HG02981 (cell line): ENCODE results near the gene P4HTM.

Source experiments
- ATAC-seq: cut with Tn5 transposase; IDR thresholded peaks from one replicate; pipeline ENCODE4 v1.9.1; 2021; ENCODE audit warnings: mild to moderate bottlenecking, moderate library complexity; ENCODE audit not compliant: unreplicated experiment

The P4HTM gene

DNA sequence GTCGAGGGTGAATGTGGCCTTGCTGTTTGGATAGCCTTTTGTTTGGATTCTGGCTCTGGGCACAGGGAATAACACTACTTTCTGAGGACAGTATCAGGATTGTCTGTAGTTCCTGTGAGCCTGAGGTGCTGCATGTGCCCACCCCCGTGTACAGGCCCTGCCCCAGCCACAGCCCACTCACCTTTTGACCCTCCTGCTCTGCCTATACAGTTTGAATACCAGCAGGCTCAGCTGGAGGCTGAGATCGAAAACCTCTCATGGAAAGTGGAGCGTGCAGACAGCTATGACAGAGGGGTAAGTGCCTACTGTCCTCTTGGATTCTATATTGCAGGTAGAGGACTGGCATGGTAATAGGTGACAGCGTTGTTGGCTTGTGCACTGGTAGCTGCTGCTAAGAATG is 7.4 kb upstream of the P4HTM start:
- no peak for ATAC-seq

DNA sequence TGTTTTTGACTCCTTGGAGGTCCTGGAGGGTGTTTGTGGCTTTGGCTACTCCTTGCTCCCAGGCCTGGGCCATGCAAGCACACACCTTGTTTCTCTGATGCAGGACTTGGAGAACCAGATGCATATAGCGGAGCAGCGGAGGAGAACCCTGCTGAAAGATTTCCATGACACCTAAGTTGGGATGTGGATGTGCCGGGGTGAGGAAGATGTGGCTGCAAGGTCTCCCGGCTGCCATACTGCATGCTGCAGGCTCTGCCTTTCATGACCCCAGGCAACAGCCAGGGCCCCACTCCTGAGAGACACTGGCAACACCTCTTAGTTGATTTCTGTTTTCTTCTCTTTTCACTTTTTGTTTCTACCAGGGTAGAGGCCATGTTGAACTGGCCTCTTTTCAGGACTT is 6.9 kb upstream of the P4HTM start:
- no peak for ATAC-seq

DNA sequence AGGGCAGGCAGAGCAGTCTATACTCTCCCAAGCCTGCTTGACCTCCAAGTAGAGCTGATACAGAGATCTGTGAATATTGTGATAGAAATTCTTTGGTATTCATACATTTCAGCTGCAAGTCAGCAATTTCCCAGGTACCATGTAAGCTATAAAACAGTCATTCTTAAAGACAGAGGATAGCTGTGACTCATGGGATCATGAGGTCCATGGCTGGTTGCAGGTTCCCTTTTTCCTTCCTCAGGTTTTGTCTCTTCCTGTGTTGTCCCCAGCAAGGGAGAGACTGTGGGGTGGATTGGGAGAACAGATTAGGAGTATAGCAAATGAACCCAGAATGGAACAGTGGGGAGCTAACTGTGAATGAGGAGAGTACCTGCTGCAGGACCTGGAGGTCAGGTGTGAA is 5.4 kb upstream of the P4HTM start:
- ATAC-seq, result no peak

DNA sequence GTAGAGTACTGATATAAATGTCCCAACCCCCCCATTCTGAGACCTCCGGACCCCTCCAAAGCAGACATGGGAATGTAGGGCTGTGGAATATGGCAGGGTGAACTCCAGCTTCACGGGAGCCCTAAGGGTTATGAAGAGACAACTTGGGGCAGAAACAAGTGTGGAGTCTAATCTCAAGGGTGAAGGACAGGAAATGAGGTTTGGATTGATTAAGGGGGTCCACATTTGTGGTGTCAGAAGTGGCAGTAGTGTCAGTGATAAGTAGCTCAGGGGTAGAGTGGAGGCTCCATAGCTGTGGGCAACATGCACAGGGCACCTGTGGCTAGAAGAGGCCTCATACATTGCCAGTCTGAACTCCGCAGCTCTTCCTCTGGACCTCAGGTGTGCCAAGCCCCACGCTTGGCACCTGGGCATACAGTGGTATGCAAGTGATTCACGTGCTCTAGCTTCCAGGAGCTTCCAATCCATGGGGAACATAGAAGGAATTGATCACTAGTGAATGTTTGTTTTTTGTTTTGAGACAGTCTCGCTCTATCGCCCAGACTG is 4.1 kb upstream of the P4HTM start:
- no peak for ATAC-seq

DNA sequence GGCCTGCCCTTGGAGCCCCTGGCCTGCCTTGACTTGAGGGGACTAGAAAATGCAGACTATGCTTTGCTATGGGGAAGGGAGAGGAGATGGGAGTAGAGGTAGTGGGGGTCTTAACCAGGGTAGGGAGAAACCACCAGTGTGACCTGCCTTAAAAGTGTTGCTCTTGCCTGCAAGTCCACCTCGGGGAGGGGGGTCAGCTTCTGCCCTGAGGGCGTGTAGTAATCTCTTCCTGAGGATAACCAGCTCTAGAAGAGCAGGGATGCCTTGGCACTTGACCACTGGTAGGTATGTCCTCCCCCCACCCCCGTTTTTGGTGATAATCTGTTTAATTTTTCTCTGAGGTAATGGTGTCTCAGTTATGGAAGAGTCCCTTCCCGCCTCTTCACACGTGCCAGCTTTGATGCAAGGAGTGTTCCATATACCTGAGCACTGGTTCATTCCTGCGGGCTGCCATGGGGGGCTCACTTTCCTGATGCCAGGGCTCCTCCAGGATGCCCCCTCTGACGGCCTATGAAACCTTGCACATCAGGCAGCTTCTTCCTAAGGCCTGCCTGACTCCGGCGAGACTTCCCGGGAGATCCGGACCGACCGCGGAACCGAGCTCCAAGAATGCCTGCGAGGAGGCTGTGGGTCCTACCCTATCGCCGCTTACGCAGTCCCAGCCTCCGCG is 780 bp upstream of the P4HTM start:
- ATAC-seq, result no peak

DNA sequence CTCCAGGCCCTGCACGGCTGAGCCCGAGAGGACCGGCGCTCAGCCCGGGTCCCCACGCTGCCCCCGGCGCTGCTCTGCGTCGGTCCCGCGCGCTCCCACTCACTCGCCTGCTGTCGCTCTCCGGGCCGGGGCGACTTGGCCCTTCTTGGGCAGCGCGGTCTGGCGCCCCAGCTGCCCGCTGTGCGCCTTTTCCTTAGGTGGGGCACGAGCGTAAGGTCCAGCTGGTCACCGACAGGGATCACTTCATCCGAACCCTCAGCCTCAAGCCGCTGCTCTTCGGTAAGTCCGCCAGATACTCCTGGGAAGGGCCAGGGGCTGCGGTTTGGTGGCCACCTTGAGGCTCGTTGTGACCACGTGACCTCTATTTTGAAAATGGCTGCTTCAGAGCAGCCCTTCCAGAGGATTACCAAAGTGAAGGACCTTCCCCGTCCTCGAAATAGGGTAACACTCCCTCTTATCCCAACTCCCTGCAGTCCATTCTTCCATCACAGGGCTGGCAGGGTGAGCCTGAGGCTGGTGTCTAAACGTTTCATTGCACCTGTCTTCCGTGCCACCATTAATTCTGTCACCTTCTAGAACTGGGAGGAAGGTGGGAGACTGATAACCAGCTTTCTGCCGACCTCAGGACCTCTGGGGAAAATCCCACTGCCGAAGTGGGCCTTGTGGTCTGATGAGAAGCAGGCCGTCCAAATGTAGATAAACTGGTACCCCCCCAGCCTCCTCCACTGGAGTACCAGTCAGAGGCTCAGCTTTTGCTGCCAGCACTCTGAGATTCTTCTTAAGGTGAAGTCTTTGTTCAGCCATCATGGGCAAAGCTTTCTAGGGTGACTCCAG is 812 bp downstream of the P4HTM start:
- ATAC-seq, result no peak

DNA sequence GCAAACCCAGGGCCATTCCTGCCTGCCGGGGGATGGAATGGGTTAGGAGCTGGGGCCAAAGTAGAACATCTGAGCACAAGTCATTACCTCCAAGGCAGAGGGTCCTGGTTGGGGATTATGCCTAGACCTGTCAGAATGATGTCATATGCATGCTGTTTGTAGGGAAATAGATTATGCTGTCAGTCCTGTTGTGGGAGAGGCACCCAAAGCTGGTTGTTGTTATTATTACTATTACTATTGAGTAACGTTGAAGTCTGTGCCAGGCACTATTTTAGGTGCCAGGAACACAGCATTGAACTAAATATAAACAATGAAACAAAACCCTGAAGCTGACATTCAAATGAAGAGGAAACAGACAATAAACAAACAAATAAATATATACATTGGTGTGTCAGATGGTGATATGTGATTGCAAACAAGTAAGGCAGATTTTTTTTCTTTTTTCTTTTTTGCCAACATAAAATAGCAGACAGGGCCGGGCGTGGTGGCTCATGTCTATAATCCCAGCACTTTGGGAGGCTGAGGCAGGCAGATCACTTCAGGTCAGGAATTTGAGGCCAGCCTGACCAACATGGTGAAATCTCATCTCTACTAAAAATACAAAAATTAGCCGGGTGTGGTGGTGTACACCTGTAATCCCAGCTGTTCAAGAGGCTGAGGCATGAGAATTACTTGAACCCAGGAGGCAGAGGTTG is 2.0 kb downstream of the P4HTM start:
- no peak for ATAC-seq

DNA sequence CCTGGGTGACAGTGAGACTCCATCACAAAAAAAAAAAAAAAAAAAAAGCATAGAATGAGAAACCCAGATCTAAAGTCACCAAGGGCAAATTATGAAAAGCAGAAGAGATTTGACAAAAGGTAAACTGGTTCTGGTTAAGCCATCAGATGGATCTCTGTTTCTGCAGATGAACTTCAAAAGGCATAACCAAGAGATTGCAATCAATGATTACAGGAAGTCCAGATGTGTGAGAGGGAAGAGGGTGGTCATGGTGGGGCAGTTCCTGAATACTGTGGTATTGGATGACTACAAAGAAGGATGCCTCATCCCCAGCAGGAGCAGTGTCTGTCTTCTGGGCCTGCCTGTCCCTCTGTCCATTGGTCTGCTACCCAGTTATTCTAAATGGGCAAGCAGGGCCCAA is 3.8 kb downstream of the P4HTM start:
- ATAC-seq, result no peak

DNA sequence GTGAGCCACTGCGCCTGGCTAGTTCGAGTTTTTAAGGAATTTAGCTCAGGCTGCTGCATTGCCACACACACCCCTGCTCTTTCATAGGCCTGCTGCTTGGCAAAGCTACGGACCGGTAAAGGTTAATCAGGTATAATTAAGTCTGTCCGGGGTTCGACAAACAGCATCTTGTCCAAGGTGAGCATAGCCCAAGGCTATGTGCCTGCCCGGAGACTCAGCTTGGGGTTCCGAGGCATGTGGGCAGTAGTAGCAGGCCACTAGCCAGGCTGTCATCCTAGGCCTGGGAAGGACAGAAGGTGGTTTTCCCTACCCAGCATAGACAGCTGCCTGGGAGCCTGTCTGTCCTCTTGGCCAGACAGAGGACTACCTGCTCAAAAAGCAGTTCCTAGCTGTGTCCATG is 6.6 kb downstream of the P4HTM start:
- ATAC-seq, result no peak

DNA sequence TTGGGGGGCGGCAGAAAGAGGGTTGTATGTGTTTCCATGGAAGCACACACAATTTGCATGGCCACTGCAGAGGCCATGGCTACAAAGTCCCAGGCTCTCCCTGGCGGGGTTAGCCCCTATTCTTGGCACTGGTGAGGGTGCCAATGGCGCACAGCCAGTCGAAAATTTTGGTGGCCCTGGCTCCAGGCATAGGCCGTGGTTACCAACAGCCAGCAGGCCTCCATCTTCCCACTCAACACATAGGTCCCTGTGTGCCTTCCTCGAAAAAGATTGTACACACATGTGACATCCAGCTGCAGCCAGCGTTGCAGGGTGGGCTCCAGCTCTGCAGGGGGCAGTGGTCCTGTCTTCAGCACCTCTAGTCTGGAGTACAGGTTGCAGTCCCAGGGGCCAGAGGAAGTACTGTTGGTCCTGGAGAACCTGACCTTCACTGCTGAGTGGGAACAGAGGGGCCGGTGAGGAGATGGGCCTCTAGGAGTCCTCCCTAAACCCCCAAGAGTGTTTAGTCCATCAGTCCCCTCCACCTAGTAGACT is 7.1 kb downstream of the P4HTM start:
- ATAC-seq, result no peak

DNA sequence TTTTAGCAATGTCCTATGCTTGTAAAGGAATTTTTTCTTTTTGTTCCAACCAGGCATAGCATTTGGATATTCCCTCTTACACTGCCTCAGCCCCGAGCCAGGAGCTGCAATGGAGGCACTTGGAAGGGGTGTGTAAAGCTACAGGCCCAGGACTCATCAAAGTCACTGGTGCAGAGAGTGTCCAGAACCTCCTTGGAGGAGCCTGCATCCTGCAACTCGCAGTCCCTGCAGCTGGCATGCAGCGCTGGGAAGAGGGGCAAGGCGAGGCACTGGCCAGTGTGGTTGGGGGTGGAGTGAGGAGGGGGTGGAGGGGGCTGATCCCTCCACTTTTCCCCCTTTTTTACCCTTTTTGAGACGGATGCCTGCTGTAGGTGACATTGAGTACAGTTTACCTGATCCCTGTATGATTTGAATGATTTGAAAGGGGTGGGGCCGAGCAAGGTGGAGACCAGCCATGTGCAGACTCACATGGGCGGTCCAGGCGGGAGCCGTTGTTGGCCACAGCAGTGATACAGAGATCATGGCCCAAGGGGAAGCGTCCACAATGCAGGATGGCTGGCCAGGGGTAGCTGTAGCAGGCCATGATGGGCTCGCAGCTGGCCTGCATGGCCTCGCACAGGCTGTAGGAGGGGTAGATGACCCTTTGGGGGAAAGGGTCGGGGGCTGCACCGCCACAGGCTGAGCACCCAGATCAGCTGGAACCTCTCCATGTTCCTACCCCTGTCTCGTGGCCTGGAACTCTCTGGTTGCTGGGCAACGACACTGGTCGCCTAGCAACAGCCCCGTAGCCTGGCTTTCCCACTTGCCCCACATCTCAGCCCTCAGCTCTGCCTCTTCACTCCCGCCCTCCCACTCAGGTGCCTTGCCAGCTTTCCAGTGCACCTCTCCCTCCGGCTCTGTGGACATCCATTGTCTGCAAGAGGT is 7.9 kb downstream of the P4HTM start:
- no peak for ATAC-seq

DNA sequence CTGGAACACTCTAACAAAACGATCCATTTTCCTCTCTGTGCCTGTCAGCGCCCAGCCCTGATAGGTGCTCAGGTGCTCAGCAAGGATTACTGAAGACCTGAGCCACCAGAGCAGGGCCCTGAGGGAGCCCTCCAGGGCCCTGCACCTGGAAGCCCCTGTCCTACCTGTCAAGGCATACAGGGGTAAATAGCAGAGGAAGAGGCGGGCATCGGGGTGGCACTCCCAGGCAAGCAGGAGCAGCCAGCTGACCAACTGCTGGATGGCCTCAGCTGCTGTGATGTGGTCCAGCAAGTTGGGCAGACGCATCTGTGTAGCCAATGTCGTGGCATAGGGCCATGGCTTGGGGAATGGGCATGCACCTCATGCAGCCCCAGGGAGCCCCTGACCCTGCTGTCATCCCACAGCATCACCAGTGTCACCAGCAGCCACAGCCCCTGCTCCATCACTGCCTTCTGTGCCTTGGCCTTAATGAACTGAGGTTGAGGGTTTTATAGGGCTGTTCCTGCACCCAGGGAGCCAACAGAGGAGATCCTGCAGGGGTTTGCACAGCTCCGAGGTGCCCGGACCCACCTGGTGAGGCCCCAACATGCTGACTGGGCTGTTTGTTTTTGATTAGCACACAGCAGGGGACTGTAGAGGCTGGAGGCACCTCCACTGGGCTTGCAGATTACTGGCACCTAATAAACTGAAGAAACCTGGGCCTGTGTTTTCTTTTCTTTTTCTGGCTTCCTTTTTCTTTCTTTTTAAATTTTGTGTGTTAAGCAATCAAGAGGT is 9.2 kb downstream of the P4HTM start:
- ATAC-seq, result no peak

DNA sequence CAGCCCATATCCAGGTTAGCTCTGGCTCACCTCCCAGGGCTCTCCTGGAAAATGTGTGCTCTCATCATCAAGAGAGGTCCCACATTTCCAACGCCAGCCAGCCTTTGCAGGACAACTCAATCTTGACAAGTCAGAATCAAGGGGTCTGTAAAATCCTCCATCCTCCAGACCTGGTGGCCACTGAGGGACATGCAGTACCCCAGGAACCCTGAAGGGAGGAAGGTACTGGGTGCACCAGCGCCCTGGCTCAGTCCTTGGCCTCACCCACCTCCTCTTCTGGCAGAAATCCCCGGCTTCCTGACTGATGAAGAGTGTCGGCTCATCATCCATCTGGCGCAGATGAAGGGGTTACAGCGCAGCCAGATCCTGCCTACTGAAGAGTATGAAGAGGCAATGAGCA is 11.1 kb downstream of the P4HTM start:
- ATAC-seq, result no peak

DNA sequence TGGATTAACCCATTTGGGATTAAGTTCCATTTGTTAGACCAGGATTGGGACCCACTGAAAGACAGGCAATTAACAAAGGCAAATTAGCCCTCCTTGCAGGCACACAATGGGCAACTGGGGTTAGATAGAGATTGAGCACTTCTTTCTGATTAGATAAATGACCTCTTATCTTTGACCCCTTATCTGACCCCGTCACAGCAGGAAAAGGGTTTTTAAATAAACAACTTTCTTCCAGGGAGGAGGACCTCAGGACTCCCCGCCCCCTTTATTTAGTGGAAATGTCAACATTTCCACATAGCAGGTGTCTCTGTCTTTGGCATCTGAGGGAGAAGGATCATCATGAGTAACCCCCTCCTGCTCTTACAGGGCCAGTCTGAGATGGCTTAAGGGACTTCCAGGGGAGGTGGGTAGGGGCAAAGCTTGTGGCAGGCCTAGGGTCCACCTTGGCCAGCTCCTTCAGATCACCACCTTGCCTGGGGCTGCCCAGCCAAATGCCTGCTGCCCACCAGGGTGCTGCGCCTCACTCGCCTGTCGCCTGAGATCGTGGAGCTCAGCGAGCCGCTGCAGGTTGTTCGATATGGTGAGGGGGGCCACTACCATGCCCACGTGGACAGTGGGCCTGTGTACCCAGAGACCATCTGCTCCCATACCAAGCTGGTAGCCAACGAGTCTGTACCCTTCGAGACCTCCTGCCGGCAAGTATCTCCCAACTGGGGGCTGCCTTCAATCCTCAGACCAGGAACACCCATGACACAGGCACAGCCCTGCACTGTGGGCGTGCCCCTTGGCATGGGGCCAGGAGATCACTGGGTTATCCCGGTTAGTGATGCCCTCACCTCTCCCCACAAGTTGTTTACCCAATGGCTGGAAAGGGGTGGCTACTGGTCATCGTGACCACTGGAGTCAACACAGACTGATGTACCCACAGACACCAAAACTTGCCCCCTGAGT is 14.6 kb downstream of the P4HTM start:
- ATAC-seq, result no peak

DNA sequence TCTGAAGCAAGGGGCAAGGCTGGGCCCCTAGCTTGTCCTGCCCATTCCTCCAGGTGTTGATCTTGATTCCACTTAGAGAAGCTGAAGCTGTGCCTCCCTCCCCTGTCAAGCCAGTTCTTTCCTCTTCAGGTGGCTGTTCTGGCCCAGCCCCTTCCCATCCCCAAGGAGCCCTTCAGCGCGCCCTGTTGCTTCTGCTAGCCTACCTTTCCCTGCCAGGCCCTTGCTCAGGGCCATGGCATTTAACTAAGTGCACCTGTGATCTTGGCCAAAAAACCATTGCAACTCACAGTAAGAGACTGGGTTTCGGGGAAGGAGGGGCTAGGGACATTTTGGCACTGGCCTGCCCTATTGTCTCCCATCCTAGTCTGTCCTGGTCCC is 15.3 kb downstream of the P4HTM start:
- ATAC-seq, result no peak

DNA sequence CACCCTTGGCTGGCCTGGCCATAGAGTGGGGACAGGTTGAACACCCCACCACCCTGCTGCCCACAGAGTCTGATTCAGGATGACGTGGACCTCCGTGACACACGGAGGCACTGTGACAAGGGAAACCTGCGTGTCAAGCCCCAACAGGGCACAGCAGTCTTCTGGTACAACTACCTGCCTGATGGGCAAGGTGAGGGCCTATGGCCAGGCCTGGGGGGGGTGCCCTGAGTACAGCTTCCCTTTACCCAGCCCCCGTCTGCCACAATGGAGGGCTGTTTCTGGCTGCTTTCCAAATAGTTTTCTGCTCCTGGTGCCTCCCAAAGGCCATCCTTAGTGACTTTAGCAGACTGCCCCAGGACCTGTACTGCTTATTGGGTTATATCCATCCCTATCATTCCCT is 16.0 kb downstream of the P4HTM start:
- ATAC-seq, result no peak

DNA sequence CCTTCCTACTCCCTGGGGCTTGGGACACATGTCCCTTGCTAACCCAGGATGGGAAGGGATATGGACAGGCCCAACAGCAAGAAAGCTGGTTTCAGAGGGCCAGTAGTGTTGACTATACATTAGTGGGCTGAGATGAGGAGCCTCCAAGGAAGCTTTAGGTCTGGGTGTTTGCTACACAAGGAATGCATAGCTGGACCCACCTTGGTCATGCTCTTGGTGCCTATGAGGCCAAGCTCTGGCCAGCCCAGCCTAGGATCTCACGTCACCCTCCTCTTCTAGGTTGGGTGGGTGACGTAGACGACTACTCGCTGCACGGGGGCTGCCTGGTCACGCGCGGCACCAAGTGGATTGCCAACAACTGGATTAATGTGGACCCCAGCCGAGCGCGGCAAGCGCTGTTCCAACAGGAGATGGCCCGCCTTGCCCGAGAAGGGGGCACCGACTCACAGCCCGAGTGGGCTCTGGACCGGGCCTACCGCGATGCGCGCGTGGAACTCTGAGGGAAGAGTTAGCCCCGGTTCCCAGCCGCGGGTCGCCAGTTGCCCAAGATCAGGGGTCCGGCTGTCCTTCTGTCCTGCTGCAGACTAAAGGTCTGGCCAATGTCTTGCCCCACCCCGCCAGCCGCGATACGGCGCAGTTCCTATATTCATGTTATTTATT is 16.5 kb downstream of the P4HTM start:
- ATAC-seq, result no peak
